ENCODE data around the gene EDEM1.
"Not testable (repeated sequence)": the region's sequence is repeated elsewhere in the genome, so short reads cannot be mapped to it uniquely, and the experiment has no call there.

The EDEM1 gene

DNA sequence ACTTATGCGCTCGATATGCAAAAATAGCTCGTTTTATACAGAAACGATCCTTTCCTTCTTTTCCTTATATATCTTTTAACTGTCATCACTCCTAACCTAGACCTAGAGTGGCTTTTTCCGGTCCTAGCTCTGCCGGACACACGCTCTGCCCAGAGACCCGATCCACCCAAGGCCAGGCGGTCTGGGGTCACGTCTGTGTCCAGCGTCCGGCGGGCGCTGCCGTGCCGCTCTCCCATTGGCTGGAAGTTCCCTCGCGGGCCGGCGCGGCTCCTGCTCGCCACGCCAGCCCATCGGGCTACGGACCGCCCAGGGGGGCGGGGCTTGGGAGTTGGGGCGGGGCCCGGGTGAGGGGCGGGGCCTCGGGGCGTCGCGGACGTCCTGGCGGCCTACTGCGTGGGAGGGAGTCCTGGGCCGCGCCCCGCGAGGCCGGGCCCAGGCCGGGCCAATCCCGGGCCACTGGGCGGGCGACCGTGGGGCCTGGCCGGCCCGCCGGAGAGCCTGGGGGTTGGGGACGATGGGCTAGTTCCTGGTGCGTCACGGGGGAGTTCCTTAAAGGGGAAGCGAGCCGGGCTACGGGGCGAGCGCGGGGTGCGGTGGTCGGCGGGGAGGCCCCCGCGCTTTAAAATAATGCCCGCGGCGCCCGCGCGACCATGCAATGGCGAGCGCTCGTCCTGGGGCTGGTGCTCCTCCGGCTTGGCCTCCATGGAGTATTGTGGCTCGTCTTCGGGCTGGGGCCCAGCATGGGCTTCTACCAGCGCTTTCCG is at the start of gene EDEM1:
Gene EDEM1 (plus strand): TSS at position 552 of the 764 bp plus-strand sequence. CDS start 99 bp downstream, at position 651.
- peak; percentile 95 for DNase-seq

DNA sequence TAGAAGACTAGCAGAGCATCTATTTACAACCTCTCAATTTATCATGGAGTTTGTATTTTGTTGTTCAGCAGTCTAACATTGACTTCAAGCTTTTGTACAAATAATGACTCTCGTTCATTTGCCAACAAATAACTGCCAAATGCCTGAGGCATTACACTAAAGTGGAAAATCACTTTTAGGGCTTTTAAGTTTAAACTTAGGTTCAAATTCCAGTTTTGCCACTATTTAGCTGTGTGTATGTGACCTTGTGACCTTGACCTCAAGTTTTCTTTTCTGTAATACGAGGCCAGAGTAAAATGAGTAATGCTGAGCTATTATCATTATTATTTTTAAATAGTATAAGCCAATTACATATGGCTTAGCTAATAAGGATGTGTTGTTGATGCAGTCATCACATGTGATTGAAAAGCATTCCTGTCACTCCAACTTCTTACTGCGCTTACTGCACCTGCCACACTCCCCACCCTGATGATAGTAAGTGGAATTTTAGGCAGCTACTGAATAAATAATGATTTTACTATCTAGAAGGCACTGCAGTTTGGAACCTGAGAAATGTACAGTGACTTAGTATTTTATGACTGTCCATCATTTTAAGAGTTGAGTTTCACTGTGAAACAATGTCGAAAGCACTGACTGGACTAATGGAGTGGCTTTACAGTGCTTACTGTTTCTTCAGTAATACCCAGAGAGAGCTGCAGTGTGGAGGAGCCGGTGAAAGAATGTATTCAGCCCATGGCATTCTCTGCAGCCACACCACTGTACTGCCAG is 49.1 kb upstream of the EDEM1 start:
- no peak for DNase-seq

DNA sequence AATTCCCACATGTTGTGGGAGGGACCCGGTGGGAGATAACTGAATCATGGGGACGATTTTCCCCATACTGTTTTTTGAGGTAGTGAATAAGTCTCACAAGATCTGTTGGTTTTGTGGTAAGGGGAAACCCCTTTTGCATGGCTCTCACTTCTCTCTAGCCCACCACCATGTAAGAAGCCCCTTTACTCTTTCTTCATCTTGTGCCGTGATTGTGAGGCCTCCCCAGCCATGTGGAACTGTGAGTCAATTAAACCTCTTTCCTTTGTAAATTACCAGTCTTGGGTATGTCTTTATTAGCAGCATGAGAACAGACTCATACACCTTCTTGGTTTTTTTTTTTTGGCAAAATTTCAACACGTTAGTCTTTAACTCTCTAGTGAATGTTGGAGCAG is 47.3 kb upstream of the EDEM1 start:
- no peak for DNase-seq

DNA sequence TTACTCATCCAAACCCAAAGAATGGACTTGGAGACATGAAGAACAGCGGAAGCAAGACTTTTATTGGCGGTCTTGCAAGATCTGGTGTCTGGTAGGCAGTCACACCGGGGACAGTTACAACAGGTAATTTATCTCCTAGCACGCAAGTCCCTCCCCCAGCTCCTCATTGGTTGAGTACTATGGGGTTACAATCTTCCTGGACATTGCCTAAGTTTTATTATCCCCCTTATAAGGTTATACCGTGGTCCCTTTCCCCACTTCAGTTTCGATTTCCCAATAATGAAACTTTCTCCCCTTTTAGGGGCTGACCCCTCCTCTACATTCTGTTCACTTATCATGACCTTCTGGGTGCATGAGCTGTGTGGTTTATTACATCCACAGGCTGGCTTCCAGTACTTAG is 46.7 kb upstream of the EDEM1 start:
- no peak for DNase-seq

DNA sequence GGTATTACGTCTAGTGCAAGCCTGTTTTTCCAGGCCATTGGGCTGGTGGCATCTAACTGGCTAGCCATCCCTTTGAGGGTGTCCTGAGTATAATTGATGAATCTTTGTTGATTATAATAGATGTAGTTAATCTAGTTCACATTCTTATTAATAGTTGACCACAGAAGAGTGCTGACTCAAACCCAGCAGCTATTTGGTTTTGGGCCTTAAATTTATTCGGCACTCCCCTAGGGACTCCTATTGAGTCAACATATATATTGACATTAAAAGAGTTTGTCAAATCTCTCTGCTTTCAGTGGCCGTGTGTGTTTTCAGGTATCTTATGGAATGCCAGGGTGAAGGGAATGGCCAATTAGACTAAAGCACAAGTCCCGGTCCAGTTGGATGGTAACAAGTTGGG is 45.7 kb upstream of the EDEM1 start:
- DNase-seq, result no peak

DNA sequence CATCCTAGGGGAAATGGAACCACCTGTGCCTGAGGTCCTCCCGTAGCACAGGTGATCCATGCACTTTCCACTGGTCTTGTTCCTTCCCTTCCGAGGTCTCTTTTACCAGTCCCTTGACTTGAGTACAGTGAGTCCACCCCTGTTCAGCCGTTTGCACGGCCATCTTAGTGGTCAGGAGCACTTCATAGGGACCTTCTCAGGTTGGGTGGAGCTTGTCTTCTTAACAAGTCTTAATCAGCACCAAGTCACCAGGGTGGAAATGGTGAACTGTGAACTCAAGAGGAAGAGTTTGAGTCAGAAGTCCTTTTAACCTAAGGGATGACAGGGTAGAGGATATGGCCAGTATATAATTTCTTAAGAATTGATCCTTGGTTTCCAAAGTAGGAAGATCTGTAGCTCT is 44.0 kb upstream of the EDEM1 start:
- no peak for DNase-seq

DNA sequence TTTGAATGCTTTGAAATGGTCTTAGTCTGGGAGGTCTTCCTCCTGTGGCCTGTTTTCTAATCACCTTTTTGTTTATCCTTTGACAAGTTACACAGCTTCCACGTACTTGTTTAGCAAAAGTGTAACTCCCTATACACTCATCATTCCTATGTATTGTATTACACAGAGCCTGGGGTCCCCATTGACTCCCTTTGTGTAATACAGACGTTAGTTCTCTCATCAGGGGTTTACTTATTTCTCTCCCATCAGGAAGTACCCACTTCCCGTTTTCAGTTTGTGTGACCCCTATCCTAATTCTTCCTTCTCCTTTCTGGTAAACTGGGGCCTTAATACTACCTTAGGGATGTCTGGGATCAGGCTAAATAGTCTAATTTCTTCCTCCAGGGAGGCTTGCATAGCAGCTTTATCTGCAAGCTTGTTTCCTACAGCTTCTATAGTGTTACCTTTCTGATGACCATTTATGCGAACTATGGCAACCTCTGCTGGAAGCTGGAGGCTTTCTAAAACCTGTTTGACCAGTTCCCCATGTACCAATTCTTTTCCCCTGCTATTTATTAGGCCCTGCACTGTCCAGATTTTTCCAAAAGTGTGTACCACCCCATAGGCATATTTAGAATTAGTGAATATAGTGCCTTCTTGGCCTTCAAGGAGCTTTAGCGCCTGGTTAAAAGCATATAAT is 43.1 kb upstream of the EDEM1 start:
- no peak for DNase-seq

DNA sequence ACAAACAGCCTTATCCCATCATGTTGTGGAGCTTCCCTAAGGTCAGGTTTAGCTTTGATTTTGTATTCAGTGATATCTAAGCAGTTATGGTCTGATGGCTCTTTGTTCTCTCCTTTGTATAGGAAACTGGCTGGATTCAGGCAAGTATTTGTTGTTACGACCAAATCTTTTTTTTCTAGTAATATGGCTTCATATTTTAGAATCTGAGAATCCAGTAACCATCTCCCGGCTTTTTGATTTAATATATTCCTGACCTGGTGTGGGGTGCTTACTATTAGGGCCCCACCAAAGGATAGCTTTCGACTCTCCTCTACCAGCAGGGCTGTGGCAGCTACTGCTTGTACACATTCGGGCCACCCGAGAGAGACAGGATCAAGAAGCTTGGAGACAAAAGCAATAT is 42.4 kb upstream of the EDEM1 start:
- no peak for DNase-seq

DNA sequence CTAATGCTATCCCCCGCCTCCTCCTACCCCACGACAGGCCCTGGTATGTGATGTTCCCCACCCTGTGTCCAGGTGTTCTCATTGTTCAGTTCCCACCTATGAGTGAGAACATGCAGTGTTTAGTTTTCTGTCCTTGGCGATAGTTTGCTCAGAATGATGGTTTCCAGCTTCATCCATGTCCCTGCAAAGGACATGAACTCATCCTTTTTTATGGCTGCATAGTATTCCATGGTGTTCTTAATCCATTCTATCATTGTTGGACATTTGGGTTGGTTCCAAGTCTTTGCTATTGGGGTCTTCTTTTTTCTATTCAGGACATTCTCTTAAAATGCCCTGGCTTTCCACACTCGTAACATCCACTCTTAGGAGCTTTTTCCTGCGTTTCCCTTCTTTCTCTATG is 40.4 kb upstream of the EDEM1 start:
- DNase-seq, result not testable (repeated sequence)

DNA sequence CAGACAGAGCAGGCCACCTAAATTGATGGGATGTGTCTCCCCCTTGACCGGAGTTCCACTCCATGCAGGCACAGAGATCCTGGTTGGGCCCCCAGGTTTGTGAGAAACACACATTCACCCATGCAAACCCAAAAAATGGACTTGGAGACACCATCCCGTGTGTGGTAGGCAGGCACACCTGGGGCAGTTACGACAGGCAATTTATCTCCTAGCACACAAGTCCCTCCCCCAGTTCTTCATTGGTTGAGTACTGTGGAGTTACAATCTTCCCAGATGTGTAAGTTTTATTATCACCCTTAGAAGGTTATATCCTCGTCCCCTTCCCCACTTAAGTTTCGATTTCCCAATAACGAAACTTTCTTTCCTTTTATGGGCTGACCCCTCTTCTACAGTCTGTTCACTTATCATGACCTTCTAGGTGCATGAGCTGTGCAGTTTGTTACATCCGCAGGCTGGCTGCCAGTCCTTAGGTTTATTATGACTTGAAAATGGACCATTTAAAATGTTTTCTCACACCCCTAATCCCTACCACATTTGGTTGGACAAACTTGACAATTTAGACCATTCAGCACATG is 38.1 kb upstream of the EDEM1 start:
- no peak for DNase-seq

DNA sequence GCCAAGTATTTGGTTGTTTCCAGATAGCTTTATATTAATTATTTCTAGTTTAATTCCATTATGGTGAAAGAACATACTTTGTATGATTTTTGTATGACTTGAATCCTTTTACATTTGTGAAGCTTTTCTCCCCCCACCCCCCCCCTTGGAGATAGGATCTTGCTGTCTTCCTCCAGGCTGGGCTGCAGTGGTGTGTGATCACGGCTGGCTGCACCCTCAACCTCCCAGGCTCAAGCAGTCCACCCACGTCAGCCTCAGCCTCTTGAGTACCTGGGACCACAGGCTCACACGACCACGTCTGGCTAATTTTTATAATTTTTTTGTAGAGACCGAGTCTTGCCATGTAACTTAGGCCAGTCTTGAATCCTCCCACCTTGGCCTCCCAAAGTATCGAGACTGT is 35.9 kb upstream of the EDEM1 start:
- DNase-seq, result no peak

DNA sequence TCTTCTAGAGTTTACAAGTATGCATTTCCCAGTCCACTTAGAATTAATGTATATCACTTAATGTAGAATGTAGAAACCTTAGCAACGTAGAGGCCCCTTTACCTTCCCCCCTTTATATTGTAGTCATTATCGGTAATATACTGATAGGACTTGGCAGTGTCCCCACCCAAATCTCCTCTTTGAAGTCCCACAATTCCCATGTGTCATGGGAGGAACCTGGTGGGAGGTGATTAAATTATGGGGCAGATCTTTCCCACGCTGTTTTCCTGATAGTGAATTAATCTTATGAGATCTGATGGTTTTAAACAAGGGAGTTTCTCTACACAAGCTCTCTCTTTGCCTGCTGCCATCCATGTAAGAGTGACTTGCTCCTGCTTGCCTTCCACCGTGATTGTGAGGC is 34.4 kb upstream of the EDEM1 start:
- no peak for DNase-seq

DNA sequence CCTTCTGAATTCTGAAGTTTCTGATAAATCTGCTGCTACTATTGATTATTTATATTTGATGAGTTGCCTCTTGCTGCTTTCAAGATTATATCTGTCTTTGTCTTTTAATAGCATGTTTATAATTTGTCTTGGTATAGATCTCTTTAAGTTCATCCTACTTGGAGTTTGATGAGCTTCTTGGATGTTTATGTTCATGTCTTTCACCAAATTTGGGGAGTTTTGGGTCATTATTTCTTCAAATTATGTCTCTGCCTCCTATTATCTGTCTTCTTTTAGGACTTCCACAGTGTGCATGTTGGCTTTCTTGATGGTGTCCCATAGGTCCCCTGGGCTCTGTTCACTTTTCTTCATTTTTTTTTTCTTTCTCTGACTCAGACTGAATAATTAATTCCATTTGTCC is 32.3 kb upstream of the EDEM1 start:
- no peak for DNase-seq

DNA sequence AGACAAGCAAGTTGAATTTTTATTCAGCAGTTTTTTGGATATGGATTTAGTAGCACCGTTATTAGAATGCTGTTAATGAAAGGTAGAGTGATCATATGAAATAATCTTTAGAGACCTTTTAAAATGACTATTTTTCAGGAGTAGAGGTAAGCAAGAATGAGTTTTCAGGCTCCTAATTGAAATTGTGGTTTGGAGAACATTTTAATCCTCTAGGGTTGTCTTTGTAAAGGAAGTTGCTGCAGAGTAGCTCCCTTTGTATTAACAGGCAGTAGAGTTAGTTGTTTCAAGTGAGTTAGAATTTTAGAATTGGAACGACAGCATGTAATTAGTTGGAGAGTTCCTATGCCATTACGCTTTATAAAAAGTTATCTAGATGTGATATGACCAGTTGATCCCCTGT is 27.2 kb upstream of the EDEM1 start:
- DNase-seq, result no peak

DNA sequence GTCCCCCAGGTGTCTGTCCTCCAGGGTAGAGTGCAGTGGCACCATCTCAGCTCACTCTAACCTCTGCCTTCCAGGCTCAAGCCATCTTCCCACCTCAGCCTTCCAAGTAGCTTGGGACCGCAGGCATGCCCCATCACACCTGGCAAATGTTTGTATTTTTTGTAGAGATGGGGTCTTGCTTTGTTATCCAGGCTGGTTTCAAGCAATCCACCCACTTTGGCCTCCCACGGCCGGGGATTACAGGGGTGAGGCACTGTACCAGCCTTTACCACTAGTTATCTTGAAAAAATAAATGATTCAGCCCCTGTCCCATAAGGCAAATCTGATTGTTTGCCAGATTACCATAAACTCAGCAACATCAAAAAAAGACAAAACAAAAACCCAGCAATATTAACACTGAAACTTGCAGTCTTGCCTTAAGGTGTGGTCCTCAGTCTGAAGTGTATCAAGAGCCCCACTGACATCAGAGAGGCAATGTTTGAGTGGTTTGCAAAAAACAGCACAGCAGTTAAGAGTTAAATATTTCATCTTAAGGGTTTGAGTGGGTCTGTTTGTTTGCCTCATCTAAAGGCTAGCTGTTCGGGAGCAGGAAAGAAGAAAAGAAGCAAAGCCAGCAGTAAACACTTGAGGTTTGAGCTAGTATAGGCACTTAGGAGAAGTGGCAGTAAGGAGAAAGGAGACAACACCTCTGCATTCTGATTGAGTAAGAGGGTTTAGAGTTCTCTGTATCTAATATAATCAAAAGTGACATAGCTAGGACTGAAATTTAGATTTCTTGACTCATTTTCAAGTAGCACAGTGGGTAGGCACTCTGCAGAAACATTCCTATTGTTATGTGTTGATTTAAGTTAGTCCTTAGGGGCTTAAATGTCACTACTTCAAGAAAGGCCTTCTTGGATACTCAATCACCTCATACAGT is 26.3 kb upstream of the EDEM1 start:
- DNase-seq, result no peak

DNA sequence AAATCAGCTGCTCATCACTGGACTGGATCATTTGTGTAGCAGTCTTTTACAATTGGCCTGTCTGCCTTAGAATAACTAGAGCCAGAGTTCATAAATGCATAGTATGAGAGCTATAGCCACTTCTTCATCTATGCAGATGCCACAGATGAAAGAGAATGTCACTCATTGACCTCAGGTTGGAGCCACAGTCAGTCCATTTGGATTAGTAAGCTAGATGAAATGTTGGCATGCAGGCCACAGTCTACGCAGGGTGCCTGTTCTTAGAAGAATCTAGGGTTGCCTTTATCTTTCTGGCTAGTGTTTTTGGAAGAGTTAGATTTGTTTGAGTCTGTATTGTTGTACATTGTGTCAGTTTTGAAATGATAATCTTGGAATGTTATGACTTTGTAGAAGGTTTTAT is 25.4 kb upstream of the EDEM1 start:
- no peak for DNase-seq

DNA sequence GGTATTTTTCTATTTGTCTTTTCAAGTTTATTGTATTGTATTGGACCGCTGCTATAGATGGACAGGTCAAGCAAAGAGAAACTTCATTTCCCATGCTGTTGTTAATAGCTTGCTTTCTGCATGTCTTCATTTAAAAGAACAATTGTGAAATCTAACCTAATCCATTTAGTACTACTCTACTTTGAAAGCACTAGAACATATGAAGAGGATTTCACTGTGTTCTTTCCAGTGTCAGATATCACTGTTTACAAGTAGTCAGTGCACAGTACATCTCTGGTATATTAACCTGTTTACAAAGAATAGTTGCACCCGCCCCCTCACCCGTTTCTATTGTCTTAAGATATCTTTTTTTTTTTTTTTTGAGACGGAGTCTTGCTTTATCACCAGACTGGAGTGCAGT is 21.8 kb upstream of the EDEM1 start:
- no peak for DNase-seq

DNA sequence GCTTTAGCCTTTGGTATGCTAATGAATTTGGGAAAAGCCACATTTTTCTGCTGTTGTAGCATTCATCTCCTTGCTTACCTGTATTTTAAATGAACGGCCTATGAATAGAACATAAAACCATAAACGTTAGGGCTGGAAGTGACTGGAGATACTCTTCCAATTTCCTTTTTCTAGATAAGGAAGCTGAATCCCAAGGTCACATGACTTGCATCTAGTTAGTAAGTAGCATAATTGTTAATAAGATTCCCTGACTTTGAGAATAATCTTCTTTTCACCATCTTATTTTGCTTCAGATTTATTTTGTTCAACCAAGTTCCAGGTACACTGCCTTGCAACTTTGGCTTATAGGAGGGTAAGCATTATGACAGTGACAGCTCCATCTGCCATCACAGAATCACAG is 20.7 kb upstream of the EDEM1 start:
- DNase-seq, result no peak

DNA sequence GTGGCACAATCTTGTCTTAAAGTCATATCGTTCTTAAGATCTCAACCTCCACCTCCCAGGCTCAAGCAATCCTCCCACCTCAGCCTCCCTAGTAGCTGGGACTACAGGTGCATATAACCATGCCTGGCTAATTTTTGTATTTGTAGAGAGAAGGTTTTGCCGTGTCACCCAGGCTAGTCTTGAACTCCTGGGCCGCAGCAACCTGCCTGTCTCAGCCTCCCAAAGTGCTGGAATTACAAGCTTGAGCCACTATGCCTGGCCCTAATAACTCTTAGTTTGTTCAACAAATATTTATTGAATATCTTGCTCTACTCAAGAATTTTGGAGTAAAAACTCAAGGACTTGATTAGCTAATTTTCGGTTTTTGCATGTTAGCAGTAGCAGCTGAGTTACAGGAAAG is 19.4 kb upstream of the EDEM1 start:
- no peak for DNase-seq

DNA sequence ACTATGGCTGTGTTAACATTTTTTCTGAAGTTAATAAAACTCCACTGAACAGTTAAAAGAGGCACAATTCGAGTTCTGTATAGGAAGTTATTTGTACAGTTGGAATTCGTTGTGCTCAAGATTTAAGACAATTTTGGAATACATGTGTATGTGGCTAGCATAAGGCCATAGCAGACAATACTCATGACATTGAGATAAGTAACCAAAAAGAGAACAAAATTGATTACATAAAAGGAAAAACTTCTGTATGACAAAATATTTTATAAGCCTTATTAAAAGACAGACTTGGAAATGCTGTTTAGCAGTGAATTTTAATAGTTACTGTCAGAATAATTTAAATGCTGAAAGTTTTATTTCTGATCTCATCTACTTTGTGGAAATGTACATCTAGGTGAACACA is 17.7 kb upstream of the EDEM1 start:
- no peak for DNase-seq

DNA sequence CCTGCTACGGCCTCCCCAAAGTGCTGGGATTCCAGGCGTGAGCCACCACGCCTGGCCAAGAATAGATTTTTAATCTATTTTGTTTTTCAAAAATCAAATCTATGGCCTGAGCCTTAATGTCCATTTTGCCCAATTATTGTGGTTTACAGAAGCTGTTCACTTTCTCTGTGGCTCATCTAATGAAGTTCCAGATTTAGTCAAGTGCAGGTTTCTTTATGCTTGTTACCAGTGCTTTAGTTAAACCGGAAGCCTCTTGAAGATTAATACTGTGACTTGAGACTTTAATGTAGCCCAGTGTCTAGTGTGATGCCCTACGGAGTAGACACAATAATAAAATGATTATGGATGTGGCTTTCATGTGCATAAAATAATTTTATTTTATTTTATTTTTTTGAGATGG is 16.5 kb upstream of the EDEM1 start:
- DNase-seq, result no peak

DNA sequence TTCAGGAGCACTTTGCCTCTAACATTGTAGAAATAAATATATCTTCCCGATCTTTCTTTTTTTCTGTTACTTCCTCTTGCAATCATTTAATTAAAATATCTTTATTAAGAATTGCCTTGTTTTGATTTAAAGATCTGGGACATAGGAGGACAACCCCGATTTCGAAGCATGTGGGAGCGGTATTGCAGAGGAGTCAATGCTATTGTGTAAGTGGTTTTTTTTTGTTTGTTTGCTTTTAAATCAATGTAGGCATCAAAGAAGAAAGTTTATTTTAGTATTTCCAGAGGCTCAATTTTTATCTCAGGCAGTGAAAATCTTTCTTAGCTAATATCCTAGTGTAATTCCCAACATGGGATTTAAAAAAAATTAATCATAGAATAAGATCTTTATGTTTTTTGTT is 15.5 kb upstream of the EDEM1 start:
- DNase-seq, result no peak

DNA sequence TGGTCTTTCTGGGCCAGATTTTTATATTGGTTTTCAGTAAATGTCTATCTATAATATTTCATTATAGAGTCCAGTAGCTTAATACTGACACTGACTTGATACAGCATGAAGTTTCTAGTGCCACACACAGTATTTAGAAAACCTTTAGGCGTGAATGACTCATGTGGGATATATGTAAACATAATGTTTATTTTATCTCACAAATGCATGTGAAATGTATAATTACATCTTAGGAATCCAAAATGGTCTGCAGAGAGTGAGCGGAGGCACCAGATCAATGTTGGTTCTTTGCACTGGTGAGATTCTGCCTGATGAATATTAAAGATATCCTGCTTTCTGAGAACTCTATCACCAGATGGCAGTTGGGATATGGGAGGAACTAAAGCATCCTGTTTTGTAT is 8.5 kb upstream of the EDEM1 start:
- DNase-seq, result not testable (repeated sequence)

All from RPMI8226 (cell line).